Fibroblast of pulmonary artery (primary cell): ENCODE measurements around the gene OR6N2.

Experiments used
- DNase-seq: peaks from one replicate; pipeline ENCODE4 v3.0.0-alpha.2; 2010; ENCODE audit warnings: low read depth
- H3K4me3 ChIP-seq: replicated peaks from 2 replicates; pipeline ENCODE4 v1.5.1; 2011; ENCODE audit warnings: low read depth, mild to moderate bottlenecking, control low read depth, low read length, moderate library complexity
- TF ChIP-seq, protein P1 (sequence below): IDR thresholded peaks from 2 replicates; pipeline ENCODE4 v1.5.1; 2011; ENCODE audit warnings: mild to moderate bottlenecking, control low read depth, low read length, inconsistent platforms; ENCODE audit errors: missing control alignments

The OR6N2 gene

DNA sequence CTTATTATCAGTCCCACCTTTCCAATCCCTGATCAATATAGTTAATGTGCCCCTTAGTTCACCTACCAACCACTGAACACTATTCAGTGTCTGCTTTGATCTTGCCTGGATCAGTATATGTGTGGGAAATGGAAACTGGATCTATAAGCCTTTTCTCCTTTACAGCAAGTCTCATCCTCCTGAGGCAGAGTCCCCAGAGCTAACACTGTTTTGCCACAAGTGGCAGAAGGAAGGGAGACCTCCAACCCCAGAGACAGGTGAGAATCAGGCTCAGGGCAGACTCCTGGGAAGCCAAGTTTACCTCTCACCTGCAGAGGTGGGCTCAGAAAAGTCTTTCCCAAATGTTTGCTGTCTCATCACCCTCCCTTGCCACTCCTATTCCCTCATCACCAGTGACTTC lies at the start of gene OR6N2:
OR6N2 (minus strand) TSS at position 101 of the 400 bp plus-strand sequence. CDS start 3,569 bp downstream, outside the sequence.
- TF ChIP-seq, protein P1, sequence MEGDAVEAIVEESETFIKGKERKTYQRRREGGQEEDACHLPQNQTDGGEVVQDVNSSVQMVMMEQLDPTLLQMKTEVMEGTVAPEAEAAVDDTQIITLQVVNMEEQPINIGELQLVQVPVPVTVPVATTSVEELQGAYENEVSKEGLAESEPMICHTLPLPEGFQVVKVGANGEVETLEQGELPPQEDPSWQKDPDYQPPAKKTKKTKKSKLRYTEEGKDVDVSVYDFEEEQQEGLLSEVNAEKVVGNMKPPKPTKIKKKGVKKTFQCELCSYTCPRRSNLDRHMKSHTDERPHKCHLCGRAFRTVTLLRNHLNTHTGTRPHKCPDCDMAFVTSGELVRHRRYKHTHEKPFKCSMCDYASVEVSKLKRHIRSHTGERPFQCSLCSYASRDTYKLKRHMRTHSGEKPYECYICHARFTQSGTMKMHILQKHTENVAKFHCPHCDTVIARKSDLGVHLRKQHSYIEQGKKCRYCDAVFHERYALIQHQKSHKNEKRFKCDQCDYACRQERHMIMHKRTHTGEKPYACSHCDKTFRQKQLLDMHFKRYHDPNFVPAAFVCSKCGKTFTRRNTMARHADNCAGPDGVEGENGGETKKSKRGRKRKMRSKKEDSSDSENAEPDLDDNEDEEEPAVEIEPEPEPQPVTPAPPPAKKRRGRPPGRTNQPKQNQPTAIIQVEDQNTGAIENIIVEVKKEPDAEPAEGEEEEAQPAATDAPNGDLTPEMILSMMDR: no peak
- H3K4me3 ChIP-seq: no peak within 1 kb of the TSS
- no peak for DNase-seq

GRCh38 chr1:158830074-158830677 lies 49.2 kb upstream of the OR6N2 start:
- H3K4me3 ChIP-seq: no peak overlapping the region
- DNase-seq: no peak
- TF ChIP-seq, protein P1: no peak

DNA sequence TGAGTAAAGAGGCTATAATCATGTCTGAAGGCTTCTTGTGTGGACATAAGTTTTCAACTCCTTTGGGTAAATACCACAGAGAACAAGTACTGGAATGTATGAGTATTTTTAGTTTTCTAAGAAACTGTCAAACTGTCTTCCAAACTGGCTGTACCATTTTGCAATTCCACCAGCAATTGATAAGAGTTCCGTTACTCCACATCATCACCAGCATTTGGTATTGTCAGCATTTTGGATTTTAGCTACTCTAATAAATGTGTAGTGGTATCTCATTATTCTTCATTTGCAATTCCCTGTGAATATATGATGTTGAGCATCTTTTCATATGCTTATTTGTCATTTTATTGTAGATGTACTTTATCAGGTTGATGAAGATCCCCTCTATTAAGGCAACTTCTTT lies 40.7 kb upstream of the OR6N2 start:
- TF ChIP-seq, protein P1: no peak
- DNase-seq: no peak

GRCh38 chr1:158819461-158820443 lies 38.7 kb upstream of the OR6N2 start:
- H3K4me3 ChIP-seq: no peak overlapping the region
- DNase-seq: peak; percentile 31
- TF ChIP-seq, protein P1: no peak

More for the DNA sequence above, 40.7 kb upstream of the OR6N2 start:
- no peak overlapping the region for H3K4me3 ChIP-seq

- TF ChIP-seq, protein P1: no peak
- H3K4me3 ChIP-seq: no peak overlapping the region
- DNase-seq: peak; percentile 17
Measured at GRCh38 chr1:158818975-158819431, 38.0 kb upstream of the OR6N2 start.

GRCh38 chr1:158818560-158818959 lies 37.6 kb upstream of the OR6N2 start:
- DNase-seq: no peak
- H3K4me3 ChIP-seq: no peak overlapping the region
- TF ChIP-seq, protein P1: no peak
